Measurements from ENCODE around the gene RARA.
"Not testable (repeated sequence)": the region's sequence is repeated elsewhere in the genome, so short reads cannot be mapped to it uniquely, and the experiment has no call there.

RARA gene

GRCh38 chr17:40361063-40361924 lies 52.3 kb downstream of the RARA start:
- peak; percentile 37 for DNase-seq

- DNase-seq: no peak
Measured at GRCh38 chr17:40361925-40362695, 53.1 kb downstream of the RARA start.

GRCh38 chr17:40362696-40363110 lies 53.7 kb downstream of the RARA start:
- peak; percentile 74 for DNase-seq

- peak; percentile 60 for DNase-seq
Measured at GRCh38 chr17:40363111-40363827, 54.3 kb downstream of the RARA start.

- peak; percentile 45 for DNase-seq
Measured at GRCh38 chr17:40364121-40364861, 55.3 kb downstream of the RARA start, which contains the start of gene GJD3. Gene GJD3 (minus strand): TSS chr17:40364737. CDS start chr17:40363815, 922 bp downstream.

- DNase-seq: no peak
Measured at GRCh38 chr17:40364906-40365305, 55.9 kb downstream of the RARA start.

- no peak for DNase-seq
Measured at GRCh38 chr17:40366076-40366860, 57.3 kb downstream of the RARA start.

GRCh38 chr17:40366861-40367518 lies 58.0 kb downstream of the RARA start:
- peak; percentile 33 for DNase-seq

GRCh38 chr17:40367728-40368127 lies 58.7 kb downstream of the RARA start:
- DNase-seq: not testable (repeated sequence)

GRCh38 chr17:40369923-40370322 lies 60.9 kb downstream of the RARA start:
- DNase-seq: no peak

- DNase-seq: no peak
Measured at GRCh38 chr17:40371261-40371929, 62.4 kb downstream of the RARA start.

- DNase-seq: no peak
Measured at GRCh38 chr17:40372031-40372430, 63.1 kb downstream of the RARA start.

GRCh38 chr17:40372644-40373043 lies 63.7 kb downstream of the RARA start:
- not testable (repeated sequence) for DNase-seq

- DNase-seq: no peak
Measured at GRCh38 chr17:40373324-40373723, 64.3 kb downstream of the RARA start.

- DNase-seq: no peak
Measured at GRCh38 chr17:40373999-40374398, 65.0 kb downstream of the RARA start.

GRCh38 chr17:40374821-40375498 lies 66.0 kb downstream of the RARA start:
- DNase-seq: no peak

GRCh38 chr17:40375786-40376185 lies 66.8 kb downstream of the RARA start:
- DNase-seq: not testable (repeated sequence)

GRCh38 chr17:40376541-40376940 lies 67.6 kb downstream of the RARA start:
- not testable (repeated sequence) for DNase-seq

- no peak for DNase-seq
Measured at GRCh38 chr17:40377832-40378231, 68.9 kb downstream of the RARA start.

- no peak for DNase-seq
Measured at GRCh38 chr17:40378966-40379365, 70.0 kb downstream of the RARA start.

Data from right forelimb (tissue), 1 donor.